ENCODE results near the gene SNRPA1.

The SNRPA1 gene

DNA sequence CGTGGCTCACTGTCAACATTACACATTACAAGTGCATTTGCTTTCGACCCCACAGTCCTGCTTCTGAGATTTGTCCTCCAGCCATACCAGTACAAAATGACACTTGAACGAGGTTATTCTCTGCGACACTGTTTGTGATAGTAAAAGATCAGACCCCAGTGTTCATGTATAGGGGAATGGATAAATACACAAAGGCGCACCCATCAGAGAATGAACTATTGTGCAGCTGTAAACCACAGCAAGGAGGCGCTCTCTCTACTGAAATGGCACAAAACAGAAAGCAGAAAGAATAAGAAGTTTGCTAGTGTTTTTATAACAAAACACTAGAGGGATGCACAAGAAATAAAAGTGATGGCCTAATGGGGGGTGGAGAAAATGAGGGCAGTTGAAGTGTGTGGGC lies 38.3 kb downstream of the SNRPA1 start:
- TF ChIP-seq, protein P1, sequence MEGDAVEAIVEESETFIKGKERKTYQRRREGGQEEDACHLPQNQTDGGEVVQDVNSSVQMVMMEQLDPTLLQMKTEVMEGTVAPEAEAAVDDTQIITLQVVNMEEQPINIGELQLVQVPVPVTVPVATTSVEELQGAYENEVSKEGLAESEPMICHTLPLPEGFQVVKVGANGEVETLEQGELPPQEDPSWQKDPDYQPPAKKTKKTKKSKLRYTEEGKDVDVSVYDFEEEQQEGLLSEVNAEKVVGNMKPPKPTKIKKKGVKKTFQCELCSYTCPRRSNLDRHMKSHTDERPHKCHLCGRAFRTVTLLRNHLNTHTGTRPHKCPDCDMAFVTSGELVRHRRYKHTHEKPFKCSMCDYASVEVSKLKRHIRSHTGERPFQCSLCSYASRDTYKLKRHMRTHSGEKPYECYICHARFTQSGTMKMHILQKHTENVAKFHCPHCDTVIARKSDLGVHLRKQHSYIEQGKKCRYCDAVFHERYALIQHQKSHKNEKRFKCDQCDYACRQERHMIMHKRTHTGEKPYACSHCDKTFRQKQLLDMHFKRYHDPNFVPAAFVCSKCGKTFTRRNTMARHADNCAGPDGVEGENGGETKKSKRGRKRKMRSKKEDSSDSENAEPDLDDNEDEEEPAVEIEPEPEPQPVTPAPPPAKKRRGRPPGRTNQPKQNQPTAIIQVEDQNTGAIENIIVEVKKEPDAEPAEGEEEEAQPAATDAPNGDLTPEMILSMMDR (IDR thresholded peaks at IDR 0.05), result no peak
- Histone ChIP-seq H3K9me3 (no peaks in the 10 kb centered on the region), H3K27me3 (no peaks in the 10 kb centered on the region), H3K4me1 (ENCODE audit: control insufficient read depth in 1 of 2, insufficient read depth in 1 of 2, low read depth in 1 of 2, low read length in 1 of 2) (peaks cover 11 to 14% of the 10 kb centered on the region in 2 experiments), H3K27ac (no peak overlapping the region), H3K4me3 (ENCODE audit: low read depth in 1 of 2, low read length in 1 of 2) (no peak overlapping the region), H3K36me3 (no peaks in the 10 kb centered on the region)

DNA sequence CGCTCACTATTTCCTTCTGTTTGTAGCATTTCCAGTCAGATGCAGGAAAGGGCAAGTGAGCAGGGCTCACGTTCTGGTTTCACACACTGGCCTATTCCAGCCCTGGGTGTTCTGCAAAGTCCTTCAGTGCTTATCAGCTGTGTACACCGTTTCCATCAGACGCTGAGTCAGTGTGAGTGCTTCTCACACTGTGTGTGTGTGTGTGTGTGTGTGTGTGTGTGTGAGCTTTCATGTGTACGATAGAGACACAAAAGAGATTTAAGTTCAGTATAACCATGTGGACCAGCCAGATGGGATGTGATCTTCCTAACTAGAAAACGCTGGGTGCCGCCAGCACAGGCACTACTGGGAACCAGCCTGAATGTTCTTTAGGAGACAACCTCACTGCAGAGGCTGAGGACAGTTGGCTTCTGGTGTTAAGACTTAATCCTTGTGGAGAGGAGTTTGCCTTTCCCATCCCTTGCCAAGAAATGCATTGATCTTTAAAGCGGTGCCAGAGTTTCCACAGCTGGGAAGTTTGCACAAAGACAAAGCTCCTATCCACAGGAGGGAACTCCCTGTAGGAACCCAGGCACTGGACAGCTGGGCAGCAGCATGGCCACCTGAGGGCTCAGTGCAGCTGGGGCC lies 39.3 kb downstream of the SNRPA1 start:
- Histone ChIP-seq H3K4me1 (ENCODE audit: control insufficient read depth in 1 of 2, insufficient read depth in 1 of 2, low read depth in 1 of 2, low read length in 1 of 2) (peaks cover 11 to 16% of the 10 kb centered on the region in 2 experiments), H3K36me3 (no peaks in the 10 kb centered on the region), H3K4me3 (ENCODE audit: low read depth in 1 of 2, low read length in 1 of 2) (no peak overlapping the region), H3K9me3 (no peaks in the 10 kb centered on the region), H3K27me3 (no peaks in the 10 kb centered on the region), H3K27ac (no peak overlapping the region)
- TF ChIP-seq, protein P1 (IDR thresholded peaks at IDR 0.05), result no peak

DNA sequence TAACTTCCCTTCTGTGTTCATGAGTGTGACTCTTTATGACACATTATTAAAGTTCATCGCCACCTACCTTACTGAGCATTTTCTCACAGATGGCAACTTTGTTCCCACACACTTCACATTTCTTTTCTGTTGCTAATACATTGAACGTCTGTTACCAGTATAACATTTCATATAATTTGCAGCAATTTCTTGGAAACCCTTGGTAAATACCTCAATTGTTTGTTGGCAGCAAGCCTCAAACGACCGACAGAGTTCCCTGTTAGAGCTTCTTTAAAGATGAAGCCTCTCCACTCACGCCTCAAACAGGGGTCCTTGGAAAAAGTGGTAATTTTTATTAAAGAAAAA lies 40.0 kb downstream of the SNRPA1 start:
- TF ChIP-seq, protein P1 (IDR thresholded peaks at IDR 0.05), result no peak
- no peak overlapping the region for H3K27ac ChIP-seq
- no peaks in the 10 kb centered on the region for H3K27me3 ChIP-seq
- H3K4me1 ChIP-seq (ENCODE audit: control insufficient read depth in 1 of 2, insufficient read depth in 1 of 2, low read depth in 1 of 2, low read length in 1 of 2), result peaks cover 18 to 23% of the 10 kb centered on the region in 2 experiments
- no peaks in the 10 kb centered on the region for H3K9me3 ChIP-seq
- H3K36me3 ChIP-seq, result no peaks in the 10 kb centered on the region
- no peak overlapping the region for H3K4me3 ChIP-seq (ENCODE audit: low read depth in 1 of 2, low read length in 1 of 2)

DNA sequence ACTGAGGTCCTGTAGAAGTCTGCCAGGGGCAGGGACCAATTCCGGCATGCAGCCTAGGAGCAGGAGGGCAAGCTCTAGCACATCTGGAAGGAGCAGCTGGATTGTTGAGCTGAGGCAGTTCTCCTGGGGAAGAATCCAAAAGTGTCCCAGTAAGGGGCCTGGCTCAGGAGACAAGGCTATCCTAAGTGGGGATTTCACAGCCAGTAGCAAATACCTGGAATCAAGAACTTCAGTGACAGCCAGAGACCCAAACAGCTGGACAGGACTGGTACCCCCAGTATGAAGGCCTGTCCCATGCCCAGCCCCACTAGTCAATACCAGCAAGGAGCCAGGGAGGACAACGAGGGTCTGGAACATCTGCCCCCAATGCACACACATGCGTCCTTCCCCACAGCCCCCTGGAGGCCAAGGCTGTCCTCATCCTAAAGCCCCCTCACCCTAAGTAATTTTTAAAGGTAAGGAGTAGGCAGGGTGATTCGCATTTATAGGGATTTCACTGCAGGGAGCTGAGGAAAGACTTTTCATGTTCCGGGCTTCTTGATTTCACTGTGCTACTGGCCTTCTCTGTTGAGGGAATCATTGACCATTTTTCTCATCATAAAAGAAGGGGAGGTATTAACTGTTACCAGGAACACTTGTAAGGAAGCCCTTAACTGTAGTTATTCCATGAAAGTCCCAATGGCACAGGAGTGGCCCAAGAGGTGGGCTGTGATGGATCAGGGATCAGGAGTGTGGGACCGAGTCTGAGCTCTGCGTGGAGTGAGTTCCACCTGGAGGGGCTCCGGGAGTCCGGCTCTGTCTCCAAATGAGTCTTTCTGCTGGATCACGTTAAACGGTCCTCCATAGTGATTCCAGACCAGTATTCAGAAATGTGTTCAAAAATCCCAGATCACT lies 40.6 kb downstream of the SNRPA1 start:
- TF ChIP-seq, protein P1 (IDR thresholded peaks at IDR 0.05), result no peak
- Histone ChIP-seq H3K27ac (no peak overlapping the region), H3K9me3 (no peaks in the 10 kb centered on the region), H3K4me3 (ENCODE audit: low read depth in 1 of 2, low read length in 1 of 2) (no peak overlapping the region), H3K36me3 (no peaks in the 10 kb centered on the region), H3K27me3 (no peaks in the 10 kb centered on the region), H3K4me1 (ENCODE audit: control insufficient read depth in 1 of 2, insufficient read depth in 1 of 2, low read depth in 1 of 2, low read length in 1 of 2) (peaks cover 24 to 29% of the 10 kb centered on the region in 2 experiments)

DNA sequence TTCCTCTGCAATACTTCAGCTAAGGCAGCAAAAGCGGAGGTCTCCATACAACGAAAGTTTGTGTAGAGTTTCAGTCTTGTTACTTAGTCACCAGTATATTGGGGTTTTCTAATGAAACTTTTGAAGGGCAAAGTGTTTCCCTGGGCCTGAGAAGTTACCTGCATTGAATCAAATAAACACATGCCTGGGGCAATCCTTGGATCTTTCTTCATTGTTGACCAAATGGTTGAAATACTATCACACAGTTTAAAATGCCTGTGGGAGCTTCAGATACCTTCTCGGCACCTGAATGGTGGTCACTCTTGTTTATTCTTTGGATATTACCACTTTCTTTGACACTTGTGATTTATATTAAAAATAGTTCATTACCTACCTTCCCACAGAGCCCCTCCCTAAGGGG lies 42.2 kb downstream of the SNRPA1 start:
- H3K4me3 ChIP-seq (ENCODE audit: low read depth in 1 of 2, low read length in 1 of 2), result peak overlapping the region; percentile 78 to 93
- no peaks in the 10 kb centered on the region for H3K27me3 ChIP-seq
- H3K27ac ChIP-seq, result peak overlapping the region; percentile 95
- no peaks in the 10 kb centered on the region for H3K36me3 ChIP-seq
- H3K4me1 ChIP-seq (ENCODE audit: control insufficient read depth in 1 of 2, insufficient read depth in 1 of 2, low read depth in 1 of 2, low read length in 1 of 2), result peaks cover 39 to 40% of the 10 kb centered on the region in 2 experiments
- no peaks in the 10 kb centered on the region for H3K9me3 ChIP-seq
- TF ChIP-seq, protein P1 (IDR thresholded peaks at IDR 0.05), result no peak

All from neutrophil (primary cell).